Medulla oblongata (tissue), 1 donor: Measurements from ENCODE around the gene TAF12.
"Not testable (repeated sequence)": the region's sequence is repeated elsewhere in the genome, so short reads cannot be mapped to it uniquely, and the experiment has no call there.

Source experiments
- DNase-seq: peaks from one replicate; pipeline ENCODE4 v3.0.0-alpha.2; 2015; ENCODE audit errors: extremely low spot score

Gene TAF12

GRCh38 chr1:28642847-28643635, at the start of gene TAF12:
Gene TAF12 (minus strand): TSS chr1:28643067. CDS start chr1:28622081, 20,986 bp downstream.
- peak; percentile 97 for DNase-seq

GRCh38 chr1:28691627-28692026, 48.8 kb upstream of the TAF12 start:
- DNase-seq = not testable (repeated sequence)

- DNase-seq = no peak
These were observed 42.1 kb upstream of the TAF12 start for GRCh38 chr1:28684937-28685336.

- DNase-seq = no peak
These were observed 40.0 kb upstream of the TAF12 start for GRCh38 chr1:28682840-28683239.

GRCh38 chr1:28680151-28680550, 37.3 kb upstream of the TAF12 start:
- no peak for DNase-seq

- no peak for DNase-seq
These were observed 33.0 kb upstream of the TAF12 start for GRCh38 chr1:28675924-28676257.

- not testable (repeated sequence) for DNase-seq
These were observed 30.1 kb upstream of the TAF12 start for GRCh38 chr1:28672971-28673370.

GRCh38 chr1:28671254-28671780, 28.4 kb upstream of the TAF12 start:
- DNase-seq = no peak

- DNase-seq = peak; percentile 48
These were observed 26.3 kb upstream of the TAF12 start for GRCh38 chr1:28668956-28669723.

- peak; percentile 87 for DNase-seq
These were observed 25.5 kb upstream of the TAF12 start, which contains the start of gene GMEB1 for GRCh38 chr1:28668191-28668955. Gene GMEB1 (plus strand): TSS chr1:28668784. CDS start chr1:28683613, 14,829 bp downstream.

- no peak for DNase-seq
These were observed 23.9 kb upstream of the TAF12 start for GRCh38 chr1:28666806-28667205.

GRCh38 chr1:28663871-28664470, 21.1 kb upstream of the TAF12 start:
- DNase-seq = no peak

- DNase-seq = no peak
These were observed 13.5 kb upstream of the TAF12 start for GRCh38 chr1:28656335-28656734.

- not testable (repeated sequence) for DNase-seq
These were observed 12.8 kb upstream of the TAF12 start for GRCh38 chr1:28655448-28656311.

- DNase-seq = not testable (repeated sequence)
These were observed 11.0 kb upstream of the TAF12 start for GRCh38 chr1:28653870-28654269.

GRCh38 chr1:28653063-28653462, 10.2 kb upstream of the TAF12 start:
- DNase-seq = not testable (repeated sequence)

GRCh38 chr1:28648474-28649198, 5.8 kb upstream of the TAF12 start, which contains the start of gene RNU11:
Gene RNU11 (plus strand): TSS chr1:28648600.
- DNase-seq = peak; percentile 96

- DNase-seq = peak; percentile 94
These were observed 5.2 kb upstream of the TAF12 start for GRCh38 chr1:28648008-28648473.

GRCh38 chr1:28646040-28646439, 3.2 kb upstream of the TAF12 start:
- no peak for DNase-seq

- DNase-seq = not testable (repeated sequence)
These were observed 2.5 kb upstream of the TAF12 start for GRCh38 chr1:28645406-28645805.
